Ovary (tissue), 9 donors: Measurements from ENCODE around the gene SMAD3. TPM values are rescaled to one million over a fixed set of nuclear protein-coding genes. Genes with fewer than 3 reads are reported as not detected.
A peak's percentile ranks its signal among the peaks of the same experiment; 100 is the strongest.

Experiments used
- DNase-seq, 5 donors: peaks; one replicate each; pipeline ENCODE4 v3.0.0-alpha.2; 2019 to 2020
- H3K27ac ChIP-seq, 2 donors: fragments of 200-600 bp; one replicate each; pipeline versions ENCODE4 v1.5.1 to v1.8.0; 2019 to 2022
- H3K27me3 ChIP-seq: fragments of 200-600 bp; one replicate; pipeline ENCODE4 v1.8.0; 2022
- H3K36me3 ChIP-seq: fragments of 200-600 bp; sonication (generic); one replicate; pipeline ENCODE4 v1.5.1; 2019
- H3K4me1 ChIP-seq: one replicate; pipeline ENCODE4 v1.8.1; 2013; ENCODE audit warnings: mild to moderate bottlenecking, moderate library complexity; ENCODE audit not compliant: insufficient read depth
- H3K4me3 ChIP-seq: fragments of 200-600 bp; sonication (generic); one replicate; pipeline ENCODE4 v1.5.1; 2017
- H3K9me3 ChIP-seq, 2 donors: fragments of 200-600 bp in 1 of 2; sonication (generic) in 1 of 2; one replicate each; pipeline versions ENCODE4 v1.5.1 to v1.8.1; 2013 to 2019; ENCODE audit warnings: mild to moderate bottlenecking in 1 of 2, moderate library complexity in 1 of 2
- CTCF ChIP-seq, 3 donors: fragments of 450-650 bp in 2 of 3; fragments of 200-600 bp in 1 of 3; IDR thresholded peaks; one replicate each; pipeline versions ENCODE4 v1.5.1 to v1.8.0; 2016 to 2022; ENCODE audit warnings: antibody characterized with exemption in 3 of 3, mild to moderate bottlenecking in 1 of 3
- EP300 ChIP-seq: sonication (generic); formaldehyde crosslinking; IDR thresholded peaks from one replicate; pipeline ENCODE4 v1.6.1; 2017; ENCODE audit warnings: antibody characterized with exemption
- POLR2A ChIP-seq: fragments of 450-650 bp; IDR thresholded peaks from one replicate; pipeline ENCODE4 v1.6.1; 2017; ENCODE audit warnings: antibody characterized with exemption, mild to moderate bottlenecking, moderate library complexity
- WGBS, 3 donors: extraction: QIAGEN DNeasy Blood & Tissue Kit in 1 of 3; methylation state at CpG; one replicate each; pipeline versions ENCODE4 v1.1.5 to v1.1.7; 2013 to 2017; 5-methylcytosine and 5-hydroxymethylcytosine counted together
- intact Hi-C, 4 donors: fragments of 100-400 bp; cut with DNase I; formaldehyde crosslinking; loops; one replicate each; pipeline versions ENCODE4 v1.11.0 to v1.15.1; 2022 to 2023
- polyA plus RNA-seq, 2 donors: library from polyadenylated mRNA; stranded (reverse); fragments of 200-250 nt in 1 of 2; fragments of 350-450 nt in 1 of 2; fragmentation: Illumina TruSeq in 1 of 2; extraction: RNeasy Lipid Tissue Mini Kit (QIAGEN cat#74804) in 1 of 2; gene quantifications; one replicate each; pipeline ENCODE4 v1.2.3, GENCODE V29; 2013 to 2014
- total RNA-seq, 7 donors: library from RNA; depleted of rRNA in 2 of 7; stranded (reverse); fragments of >200 nt in 2 of 7; fragmentation: NEBNext Ultra II Directional in 3 of 7; extraction: Animal tissue kit (Norgen Biotek cat#: 25700) in 3 of 7; gene quantifications; one replicate each; pipeline versions ENCODE4 v1.1.0 to v1.2.4, GENCODE V29; 2016 to 2023
- donor health status: DM: no; HTN: no; CAD: no; lungs with moderate emphysema.
- donor health status: DM: no; HTN: no; CAD: no.
- donor health status: Bipolar disorder and iron deficiency.
- donor health status: DM: yes; HTN: yes; CAD: no.
- donor health status: DM: no; HTN: no; CAD: no.
- donor health status: DM: yes; HTN: yes; CAD: no.

The SMAD3 gene
- total and polyA plus RNA-seq, 9 donors, result 18.7 to 78.6 (median 46.0) TPM

GRCh38 chr15:67154249-67154648 is 88.8 kb downstream of the SMAD3 start:
- peaks cover 18% of the 10 kb centered on the region for H3K4me1 ChIP-seq
- no peak for DNase-seq
- no peak overlapping the region for H3K4me3 ChIP-seq
- TF ChIP-seq EP300 (no peak), CTCF (IDR thresholded peaks at IDR 0.05) (no peak), POLR2A (no peak)
- H3K9me3 ChIP-seq, result no peaks in the 10 kb centered on the region
- H3K27me3 ChIP-seq, result no peaks in the 10 kb centered on the region
- no peaks in the 10 kb centered on the region for H3K36me3 ChIP-seq
- intact Hi-C loops, result no loop called here
- H3K27ac ChIP-seq, result no peak overlapping the region

GRCh38 chr15:67156426-67156825 is 91.0 kb downstream of the SMAD3 start:
- WGBS, 3 donors, result 99 to 100% (median 100%) methylated on average over 2 of the region's 2 CpGs
- Histone ChIP-seq H3K36me3 (no peaks in the 10 kb centered on the region), H3K4me3 (no peak overlapping the region), H3K4me1 (peaks cover 11% of the 10 kb centered on the region), H3K9me3 (no peaks in the 10 kb centered on the region), H3K27me3 (no peaks in the 10 kb centered on the region), H3K27ac (no peak overlapping the region)
- DNase-seq, result no peak
- no peak for TF ChIP-seq POLR2A
- TF ChIP-seq EP300, result no peak
- TF ChIP-seq CTCF (IDR thresholded peaks at IDR 0.05), result no peak
- intact Hi-C loops, result no loop called here

GRCh38 chr15:67156834-67157233 is 91.4 kb downstream of the SMAD3 start:
- no peak for DNase-seq
- H3K27me3 ChIP-seq, result no peaks in the 10 kb centered on the region
- H3K27ac ChIP-seq, result no peak overlapping the region
- H3K9me3 ChIP-seq, result no peaks in the 10 kb centered on the region
- intact Hi-C loops, result no loop called here
- TF ChIP-seq POLR2A (no peak), EP300 (no peak), CTCF (IDR thresholded peaks at IDR 0.05) (no peak)
- H3K36me3 ChIP-seq, result no peaks in the 10 kb centered on the region
- WGBS, 3 donors, result 94 to 96% (median 95%) methylated on average over 3 of the region's 3 CpGs
- H3K4me3 ChIP-seq, result no peak overlapping the region
- peaks cover 11% of the 10 kb centered on the region for H3K4me1 ChIP-seq

GRCh38 chr15:67157521-67158252 is 92.3 kb downstream of the SMAD3 start:
- Histone ChIP-seq H3K36me3 (no peaks in the 10 kb centered on the region), H3K4me1 (peaks cover 11% of the 10 kb centered on the region), H3K4me3 (no peak overlapping the region), H3K9me3 (no peaks in the 10 kb centered on the region), H3K27ac (no peak overlapping the region), H3K27me3 (no peaks in the 10 kb centered on the region)
- intact Hi-C loops, result loop anchor here in 1 of 4 donors (2.0 kb wide), 1 partner anchor 69 kb away; no protein-coding TSS in a partner anchor
- DNase-seq, result peak in 1 of 5 donors; percentile 18
- 82 to 90% (median 82%) methylated on average over 8 of the region's 8 CpGs for WGBS, 3 donors
- no peak for TF ChIP-seq POLR2A
- TF ChIP-seq EP300, result no peak
- TF ChIP-seq CTCF (IDR thresholded peaks at IDR 0.05), result no peak
